K562 (cell line): ENCODE measurements around the gene RFC2. TPM values are rescaled to one million over a fixed set of nuclear protein-coding genes. Genes with fewer than 3 reads are reported as not detected.
A peak's percentile ranks its signal among the peaks of the same experiment; 100 is the strongest.

Experiments
- ATAC-seq: fragments of 200-7000 bp; cut with Tn5 transposase; 3 replicates; pipeline ENCODE4 v1.9.1; 2020; ENCODE audit warnings: moderate library complexity
- BruUV-seq: library from RNA; stranded (reverse); fragments of 400-500 nt; replicated peaks from 2 replicates; lab custom pipeline; 2021; lab: Mats Ljungman, UMichigan
- CTCF ChIA-PET: fragments of 300-600 bp; formaldehyde crosslinking; extraction: SDS; loops from one replicate; lab custom pipeline; 2021; ENCODE audit warnings: low intra/inter-chr PET ratio; lab: Yijun Ruan, JAX
- POLR2A ChIA-PET: fragments of 300-600, 350-650 bp; sonication (Branson Sonifier 250); formaldehyde crosslinking; extraction: SDS; loops from one replicate; lab custom pipeline; 2021; ENCODE audit warnings: antibody characterized with exemption, inconsistent platforms; lab: Yijun Ruan, JAX
- DNase-seq, 4 experiments: peaks; one replicate each; pipeline versions ENCODE4 v3.0.0 to v3.0.0-alpha.2; 2011 to 2018; ENCODE audit warnings: low spot score in 3 of 4, mixed read lengths in 3 of 4; ENCODE audit errors: extremely low read depth in 1 of 4
- FAIRE-seq: peaks from 2 replicates; lab custom pipeline; 2011; peaks lifted over from hg19 to GRCh38; lab: Jason Lieb, UNC
- H2AFZ ChIP-seq: 2 replicates; pipeline ENCODE4 v1.6.0; 2011; ENCODE audit warnings: low read depth, low read length, control low read depth, inconsistent platforms
- H3K27ac ChIP-seq: fragments of 200-600 bp; 3 replicates; pipeline ENCODE4 v1.8.0; 2011; ENCODE audit warnings: low read depth, mild to moderate bottlenecking, control low read depth, inconsistent platforms, low read length, moderate library complexity, mixed read lengths; ENCODE audit errors: extremely low read depth
- H3K27me3 ChIP-seq, 2 experiments: fragments of 300-600 bp in 1 of 2; 2 replicates in 1 of 2; 3 replicates in 1 of 2; pipeline versions ENCODE4 v1.6.0 to v1.8.0; 2011; ENCODE audit warnings: inconsistent platforms in 2 of 2, low read length in 2 of 2, mild to moderate bottlenecking in 1 of 2, mixed read lengths in 1 of 2, moderate library complexity in 1 of 2; ENCODE audit not compliant: control insufficient read depth in 2 of 2, insufficient read depth in 2 of 2
- H3K36me3 ChIP-seq: fragments of 300-600 bp; 3 replicates; pipeline ENCODE4 v1.8.0; 2011; ENCODE audit warnings: mild to moderate bottlenecking, low read length, inconsistent platforms; ENCODE audit not compliant: control insufficient read depth, insufficient read depth
- H3K4me1 ChIP-seq, 2 experiments: fragments of 200-600 bp in 1 of 2; replicated peaks in 1 of 2; 2 replicates in 1 of 2; 3 replicates in 1 of 2; pipeline versions ENCODE4 v1.5.1 to v1.8.0; 2011; ENCODE audit warnings: inconsistent platforms in 2 of 2, low read length in 2 of 2, mild to moderate bottlenecking in 1 of 2, mixed read lengths in 1 of 2, moderate library complexity in 1 of 2; ENCODE audit not compliant: control insufficient read depth in 2 of 2, insufficient read depth in 2 of 2
- H3K4me2 ChIP-seq: 2 replicates; pipeline ENCODE4 v1.6.1; 2011; ENCODE audit warnings: low read length, control low read depth, inconsistent platforms, mixed read lengths; ENCODE audit not compliant: insufficient read depth
- H3K4me3 ChIP-seq: fragments of 200-600 bp; sonication (generic), shearing (Covaris generic); 2 replicates; pipeline ENCODE4 v1.5.1; 2016; ENCODE audit warnings: control low read depth, inconsistent platforms
- H3K79me2 ChIP-seq: fragments of 200-600 bp; 3 replicates; pipeline ENCODE4 v1.8.0; 2011; ENCODE audit warnings: low read length, inconsistent platforms; ENCODE audit not compliant: control insufficient read depth, insufficient read depth
- H3K9ac ChIP-seq, 2 experiments: 2 replicates each; pipeline versions ENCODE4 v1.6.0 to v1.6.1; 2011; ENCODE audit warnings: low read depth in 2 of 2, low read length in 2 of 2, control low read depth in 1 of 2, inconsistent platforms in 1 of 2, mild to moderate bottlenecking in 1 of 2, mixed read lengths in 1 of 2; ENCODE audit not compliant: insufficient read depth in 1 of 2
- H3K9me1 ChIP-seq: one replicate; pipeline ENCODE4 v1.6.0; 2011; ENCODE audit warnings: inconsistent platforms, mild to moderate bottlenecking, low read length, moderate library complexity; ENCODE audit not compliant: control insufficient read depth, insufficient read depth
- H3K9me3 ChIP-seq: replicated peaks from 2 replicates; pipeline ENCODE4 v1.5.1; 2011; ENCODE audit warnings: low read depth, low read length, inconsistent platforms; ENCODE audit not compliant: control insufficient read depth, insufficient read depth
- H4K20me1 ChIP-seq: replicated peaks from 2 replicates; pipeline ENCODE4 v1.6.1; 2011; ENCODE audit warnings: low read length, inconsistent platforms, mixed read lengths; ENCODE audit not compliant: control insufficient read depth, insufficient read depth
- DPF2 ChIP-seq: fragments of 450-650 bp; IDR thresholded peaks from 2 replicates; pipeline ENCODE4 v1.6.1; 2016
- ELF4 ChIP-seq: fragments of 450-650 bp; formaldehyde crosslinking; IDR thresholded peaks from 2 replicates; pipeline ENCODE4 v1.4.0; 2022; ENCODE audit warnings: missing genetic modification characterization
- KLF16 ChIP-seq: IDR thresholded peaks from 2 replicates; pipeline ENCODE4 v1.6.1; 2016; ENCODE audit warnings: antibody characterized with exemption
- LEF1 ChIP-seq: fragments of 450-650 bp; IDR thresholded peaks from 2 replicates; pipeline ENCODE4 v1.6.1; 2016; ENCODE audit warnings: mild to moderate bottlenecking
- ZBTB17 ChIP-seq: fragments of 450-650 bp; formaldehyde crosslinking; IDR thresholded peaks from 2 replicates; pipeline ENCODE4 v1.4.0; 2020; ENCODE audit warnings: mild to moderate bottlenecking
- ZNF395 ChIP-seq: fragments of 200-800 bp; sonication (Bioruptor generic); IDR thresholded peaks from 2 replicates; pipeline ENCODE4 v1.6.1; 2017; ENCODE audit warnings: missing genetic modification characterization, missing compliant biosample characterization
- ZNF785 ChIP-seq: fragments of 250-450 bp; sonication (Bioruptor Pico); IDR thresholded peaks from 2 replicates; pipeline ENCODE4 v1.4.0; 2020; ENCODE audit warnings: mild to moderate bottlenecking
- WGBS: fragments of 100-300 bp; shearing (Covaris generic); methylation state at CpG from one replicate; pipeline ENCODE4 v1.1.6; 2016; ENCODE audit warnings: low coverage, mixed read lengths; ENCODE audit not compliant: insufficient coverage; ENCODE audit errors: missing lambda C conversion rate; 5-methylcytosine and 5-hydroxymethylcytosine counted together
- in situ Hi-C: fragments of 300-500 bp; cut with MboI; formaldehyde crosslinking; loops from 4 replicates; pipeline ENCODE4 v1.15.0; 2018; ENCODE audit warnings: inconsistent platforms, mixed read lengths
- intact Hi-C: fragments of 100-400 bp; cut with micrococcal nuclease; formaldehyde crosslinking; loops from 2 replicates; pipeline ENCODE4 v1.14.2; 2022
- polyA plus RNA-seq, 8 experiments: library from polyadenylated mRNA; depleted of rRNA in 4 of 8; stranded (reverse) in 5 of 8; unstranded in 3 of 8; fragments of >200 nt; fragmentation: Nextera tagmentation in 2 of 8; fragmentation: Illumina TruSeq in 1 of 8; extraction: Ambion mirVana in 2 of 8; extraction: Trizol in 1 of 8; gene quantifications; 2 replicates each; pipeline versions ENCODE4 v1.2.1 to v1.2.3, GENCODE V29; 2011 to 2014; ENCODE audit warnings: inconsistent platforms in 1 of 8, missing spikeins in 1 of 8
- total RNA-seq, 7 experiments: library from RNA; depleted of rRNA in 6 of 7; stranded (reverse); fragments of >200 nt in 6 of 7; fragmentation: Illumina TruSeq in 2 of 7; extraction: Trizol in 2 of 7; gene quantifications; 2 replicates each; pipeline versions ENCODE4 v1.2.1 to v1.2.3, GENCODE V29; 2011 to 2021; ENCODE audit warnings: low replicate concordance in 1 of 7

The RFC2 gene
- total and polyA plus RNA-seq, 9 of the 15 experiments (the other 6 are each of a cell fraction or from before 2014, with no cell fraction given) = 32.5 to 161 (median 102) TPM

- ATAC-seq (no peak), DNase-seq (no peak)
- H3K4me2 ChIP-seq = no peak overlapping the region
- H4K20me1 ChIP-seq = 0 out of 2 replicates have a peak, but pooled peaks cover 3% of the 10 kb centered on the region
- intact Hi-C loops = no loop called here
- H3K9me3 ChIP-seq = no peaks in the 10 kb centered on the region
- POLR2A ChIA-PET = no interaction called here
- no peaks in the 10 kb centered on the region for H3K36me3 ChIP-seq
- in situ Hi-C loops = no loop called here
- H2AFZ ChIP-seq = no peak overlapping the region
- H3K9ac ChIP-seq = no peak overlapping the region
- no TSS peak for BruUV-seq
- H3K9me1 ChIP-seq = no peaks in the 10 kb centered on the region
- no peak overlapping the region for H3K4me3 ChIP-seq
- H3K4me1 ChIP-seq = peaks cover 0 to 17% of the 10 kb centered on the region in 2 experiments; a peak in 3 of 5 replicates
- TF ChIP-seq ZNF395 (CRISPR knock-in tag) (no peak), LEF1 (no peak), DPF2 (no peak)
- TF ChIP-seq, all 486 proteins: peak for 0
- FAIRE-seq = no peak
- Histone ChIP-seq H3K27me3 (no peaks in the 10 kb centered on the region), H3K27ac (no peak overlapping the region), H3K79me2 (no peaks in the 10 kb centered on the region)
- WGBS = 19% methylated on average over 4 of the region's 4 CpGs
- CTCF ChIA-PET = no interaction called here
Observed at GRCh38 chr7:74300926-74301325, 46.7 kb upstream of the RFC2 start.

DNA sequence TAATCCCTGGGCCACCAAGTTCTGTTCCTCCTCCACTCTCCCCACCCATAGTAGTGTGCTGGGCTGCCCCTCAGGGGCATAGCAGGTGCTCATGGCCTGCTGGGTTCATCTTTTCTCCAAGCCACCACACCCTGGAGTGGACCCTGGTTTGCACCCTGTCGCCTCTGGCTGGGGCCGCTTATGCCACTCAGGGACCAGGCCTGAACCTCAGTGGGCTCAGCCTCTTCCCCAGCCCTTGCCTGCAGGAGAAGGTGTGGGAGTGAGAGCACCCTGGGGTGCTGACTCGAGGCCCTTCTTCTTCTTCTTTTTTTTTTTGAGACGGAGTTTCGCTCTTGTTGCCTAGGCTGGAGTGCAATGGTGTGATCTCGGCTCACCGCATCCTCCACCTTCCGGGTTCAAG is 45.2 kb upstream of the RFC2 start:
- Histone ChIP-seq H2AFZ (no peak overlapping the region), H3K9me1 (no peaks in the 10 kb centered on the region), H3K36me3 (no peaks in the 10 kb centered on the region), H3K9me3 (no peaks in the 10 kb centered on the region), H3K79me2 (no peaks in the 10 kb centered on the region), H3K27ac (no peak overlapping the region), H3K27me3 (peaks cover 0 to 9% of the 10 kb centered on the region in 2 experiments; a peak in 2 of 5 replicates), H3K9ac (no peak overlapping the region), H3K4me3 (no peak overlapping the region), H3K4me1 (peaks cover 0 to 18% of the 10 kb centered on the region in 2 experiments; a peak in 3 of 5 replicates), H3K4me2 (no peak overlapping the region), H4K20me1 (peaks cover 3% of the 10 kb centered on the region; the same call in 1 of the 2 replicates)
- in situ Hi-C loops (loop anchor here (5.0 kb wide), 1 partner anchor 37 kb away; no protein-coding TSS in a partner anchor), intact Hi-C loops (no loop called here)
- TF ChIP-seq ZBTB17 (no peak), ZNF785 (no peak), KLF16 (no peak), ELF4 (no peak)
- 51% methylated on average over 6 of the region's 8 CpGs for WGBS
- ChIA-PET CTCF (no interaction called here), POLR2A (no interaction called here)
- DNase-seq = peak in 1 of 4 experiments; percentile 12
- no peak for ATAC-seq
- no peak for FAIRE-seq
- BruUV-seq = no TSS peak
